ENCODE results near the gene NFIL3. TPM values are rescaled to one million over a fixed set of nuclear protein-coding genes. Genes with fewer than 3 reads are reported as not detected.

Gene NFIL3
- total and polyA plus RNA-seq, 2 of the 8 experiments (the other 6 are each of a cell fraction or from before 2014, with no cell fraction given), result 3.4 to 13.5 TPM

GRCh38 chr9:91378695-91379127 is 44.9 kb downstream of the NFIL3 start:
- Histone ChIP-seq H3K4ac (replicated peaks; ENCODE audit: insufficient read length, low read depth, low read length) (no peak overlapping the region), H3K23ac (ENCODE audit: insufficient read length) (no peak overlapping the region), H4K8ac (ENCODE audit: extremely low read depth, insufficient read depth, low read length) (no peak overlapping the region), H3K79me2 (ENCODE audit: control insufficient read depth in 1 of 2, insufficient read depth in 2 of 2, low read length in 2 of 2) (no peaks in the 10 kb centered on the region), H3K79me1 (ENCODE audit: low read depth, low read length) (no peaks in the 10 kb centered on the region), H2BK12ac (ENCODE audit: low read depth, low read length) (no peak overlapping the region), H4K5ac (ENCODE audit: insufficient read length, low read depth, low read length) (no peak overlapping the region), H3K4me2 (ENCODE audit: insufficient read depth in 1 of 2, low read depth in 2 of 2, low read length in 2 of 2) (no peak overlapping the region), H3K18ac (ENCODE audit: extremely low read depth, low read length) (no peak overlapping the region), H2BK20ac (ENCODE audit: low read length) (no peak overlapping the region), H3K4me3 (ENCODE audit: extremely low read depth in 1 of 4, insufficient read depth in 2 of 4, low read depth in 3 of 4, low read length in 4 of 4) (no peak overlapping the region), H2BK120ac (replicated peaks; ENCODE audit: low read depth, low read length) (no peak overlapping the region), H4K20me1 (replicated peaks in 1 of 2; ENCODE audit: control insufficient read depth in 1 of 2, insufficient read depth in 2 of 2, low read length in 2 of 2) (no peaks in the 10 kb centered on the region), H3K27ac (ENCODE audit: low read depth, low read length) (no peak overlapping the region), H2BK5ac (ENCODE audit: low read depth, low read length) (no peak overlapping the region), H3K23me2 (ENCODE audit: low read depth, low read length) (no peaks in the 10 kb centered on the region), H4K91ac (replicated peaks; ENCODE audit: insufficient read length, low read length) (no peak overlapping the region), H3K9ac (replicated peaks in 1 of 4; ENCODE audit: extremely low read depth in 1 of 4, low read depth in 3 of 4, low read length in 3 of 4) (no peak overlapping the region), H3K14ac (ENCODE audit: insufficient read length) (no peak overlapping the region), H3K27me3 (replicated peaks in 1 of 4; ENCODE audit: control insufficient read depth in 3 of 4, extremely low read depth in 1 of 4, insufficient read depth in 3 of 4, low read length in 3 of 4) (no peaks in the 10 kb centered on the region), H3K36me3 (ENCODE audit: control insufficient read depth in 2 of 4, insufficient read depth in 4 of 4, low read length in 3 of 4) (no peaks in the 10 kb centered on the region), H2BK15ac (ENCODE audit: low read length) (no peak overlapping the region), H3K9me3 (ENCODE audit: insufficient read depth in 2 of 2, low read depth in 1 of 2, low read length in 1 of 2) (no peaks in the 10 kb centered on the region; a peak in 1 of 4 replicates), H2AK5ac (ENCODE audit: low read depth, low read length) (no peak overlapping the region), H3K4me1 (replicated peaks in 1 of 4; ENCODE audit: control insufficient read depth in 3 of 4, insufficient read depth in 4 of 4, low read length in 3 of 4) (no peaks in the 10 kb centered on the region), H2AFZ (ENCODE audit: low read length) (no peak overlapping the region), H3K56ac (replicated peaks; ENCODE audit: insufficient read length, low read depth, low read length) (no peak overlapping the region)
- TF ChIP-seq HDAC6 (IDR thresholded peaks at IDR 0.05; ENCODE audit: low read depth, low read length), result no peak
- TF ChIP-seq MAX (IDR thresholded peaks at IDR 0.05), result no peak
- no peak for TF ChIP-seq POU5F1 (IDR thresholded peaks at IDR 0.05; ENCODE audit: low read depth, low read length)
- no peak for TF ChIP-seq CBX8 (IDR thresholded peaks at IDR 0.05; ENCODE audit: borderline replicate concordance, low read depth, low read length)
- no peak for TF ChIP-seq TCF12 (IDR thresholded peaks at IDR 0.05; ENCODE audit: low read depth, low read length)
- DNase-seq (ENCODE audit: low read depth in 1 of 2, low spot score in 2 of 2), result no peak
- CTCF ChIA-PET (ENCODE audit: partially characterized antibody), result interaction anchor here (0.6 to 1.7 kb wide), 2 partner anchors 14 to 279 kb away, joined by 3 read pairs; no protein-coding TSS in a partner anchor
- WGBS, 2 experiments (ENCODE audit: extremely low coverage in 1 of 2, insufficient coverage in 1 of 2, insufficient read length in 1 of 2, insufficient replicate concordance in 2 of 2, low coverage in 1 of 2, low lambda C conversion rate in 2 of 2, missing lambda C conversion rate in 1 of 2), result 83% methylated on average over 2 of the region's 2 CpGs; no CpG with 5 or more reads in 1 of the 2 experiments
- POLR2A ChIA-PET (ENCODE audit: partially characterized antibody), result no interaction called here
- FAIRE-seq, result no peak

Data from H1 (cell line).